ENCODE results near the gene DPP7.

DNA sequence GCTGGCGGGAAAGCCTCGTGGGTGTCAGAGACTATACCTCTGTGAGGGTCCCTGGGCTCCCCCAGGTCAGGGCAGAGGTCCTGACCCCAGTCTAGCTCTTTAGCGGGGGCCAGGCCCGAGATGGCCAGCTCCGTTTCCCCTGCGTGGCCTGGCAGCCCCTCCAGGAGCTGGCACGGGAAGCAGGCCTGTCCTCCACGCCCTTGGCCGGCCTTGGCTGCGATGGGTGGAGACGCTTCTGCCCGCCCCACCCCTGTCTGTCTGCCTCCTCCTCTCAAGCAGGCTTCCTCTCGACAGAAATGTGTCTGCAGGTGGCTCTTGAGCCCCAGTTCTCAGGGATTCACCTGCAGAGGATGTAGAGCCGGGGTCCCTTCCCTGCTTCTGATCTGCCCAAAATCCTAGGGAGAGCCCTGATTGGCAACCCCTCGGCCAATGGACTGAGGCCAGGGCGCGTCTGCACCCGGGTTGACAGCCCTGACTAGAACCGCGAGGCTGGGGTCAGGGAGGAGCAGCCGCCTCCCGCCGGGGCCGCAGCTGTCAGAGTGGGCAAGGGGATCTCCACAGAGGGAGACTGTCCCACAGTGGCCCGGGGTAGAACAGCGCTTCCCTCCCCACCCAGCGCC lies 21.8 kb upstream of the DPP7 start:
- TF ChIP-seq, protein P1, sequence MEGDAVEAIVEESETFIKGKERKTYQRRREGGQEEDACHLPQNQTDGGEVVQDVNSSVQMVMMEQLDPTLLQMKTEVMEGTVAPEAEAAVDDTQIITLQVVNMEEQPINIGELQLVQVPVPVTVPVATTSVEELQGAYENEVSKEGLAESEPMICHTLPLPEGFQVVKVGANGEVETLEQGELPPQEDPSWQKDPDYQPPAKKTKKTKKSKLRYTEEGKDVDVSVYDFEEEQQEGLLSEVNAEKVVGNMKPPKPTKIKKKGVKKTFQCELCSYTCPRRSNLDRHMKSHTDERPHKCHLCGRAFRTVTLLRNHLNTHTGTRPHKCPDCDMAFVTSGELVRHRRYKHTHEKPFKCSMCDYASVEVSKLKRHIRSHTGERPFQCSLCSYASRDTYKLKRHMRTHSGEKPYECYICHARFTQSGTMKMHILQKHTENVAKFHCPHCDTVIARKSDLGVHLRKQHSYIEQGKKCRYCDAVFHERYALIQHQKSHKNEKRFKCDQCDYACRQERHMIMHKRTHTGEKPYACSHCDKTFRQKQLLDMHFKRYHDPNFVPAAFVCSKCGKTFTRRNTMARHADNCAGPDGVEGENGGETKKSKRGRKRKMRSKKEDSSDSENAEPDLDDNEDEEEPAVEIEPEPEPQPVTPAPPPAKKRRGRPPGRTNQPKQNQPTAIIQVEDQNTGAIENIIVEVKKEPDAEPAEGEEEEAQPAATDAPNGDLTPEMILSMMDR (IDR thresholded peaks at IDR 0.05; ENCODE audit: insufficient read depth, low read length, poor library complexity, severe bottlenecking) = no peak
- no peak for TF ChIP-seq EZH2phosphoT487 (conservative IDR thresholded peaks at IDR 0.05; ENCODE audit: low read length)

All from SU-DHL-6 (cell line).